Measurements from ENCODE around the gene NAA50.

DNA sequence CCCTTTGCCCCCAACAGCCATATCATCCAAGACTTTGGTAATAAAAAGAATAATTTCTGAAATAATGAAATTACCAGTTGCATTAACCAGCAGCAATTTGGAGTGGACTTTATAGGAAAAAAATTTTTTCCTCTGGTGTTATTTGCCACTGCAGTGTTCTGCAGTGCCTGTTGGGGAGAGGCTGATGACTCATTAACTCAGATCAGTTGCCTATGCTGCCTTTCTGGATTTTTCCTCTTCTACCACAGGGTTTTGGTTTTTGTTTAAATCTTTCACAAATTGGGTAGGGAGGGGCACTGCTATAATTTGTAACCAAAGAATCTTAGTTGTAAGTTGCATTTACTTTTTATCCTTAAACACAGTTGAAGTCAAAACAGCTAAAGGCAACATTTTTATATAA, 23.5 kb upstream of the NAA50 start:
- TF ChIP-seq, protein P1, sequence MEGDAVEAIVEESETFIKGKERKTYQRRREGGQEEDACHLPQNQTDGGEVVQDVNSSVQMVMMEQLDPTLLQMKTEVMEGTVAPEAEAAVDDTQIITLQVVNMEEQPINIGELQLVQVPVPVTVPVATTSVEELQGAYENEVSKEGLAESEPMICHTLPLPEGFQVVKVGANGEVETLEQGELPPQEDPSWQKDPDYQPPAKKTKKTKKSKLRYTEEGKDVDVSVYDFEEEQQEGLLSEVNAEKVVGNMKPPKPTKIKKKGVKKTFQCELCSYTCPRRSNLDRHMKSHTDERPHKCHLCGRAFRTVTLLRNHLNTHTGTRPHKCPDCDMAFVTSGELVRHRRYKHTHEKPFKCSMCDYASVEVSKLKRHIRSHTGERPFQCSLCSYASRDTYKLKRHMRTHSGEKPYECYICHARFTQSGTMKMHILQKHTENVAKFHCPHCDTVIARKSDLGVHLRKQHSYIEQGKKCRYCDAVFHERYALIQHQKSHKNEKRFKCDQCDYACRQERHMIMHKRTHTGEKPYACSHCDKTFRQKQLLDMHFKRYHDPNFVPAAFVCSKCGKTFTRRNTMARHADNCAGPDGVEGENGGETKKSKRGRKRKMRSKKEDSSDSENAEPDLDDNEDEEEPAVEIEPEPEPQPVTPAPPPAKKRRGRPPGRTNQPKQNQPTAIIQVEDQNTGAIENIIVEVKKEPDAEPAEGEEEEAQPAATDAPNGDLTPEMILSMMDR (IDR thresholded peaks at IDR 0.05), result no peak
- TF ChIP-seq EZH2 (IDR thresholded peaks at IDR 0.05) (no peak), EZH2phosphoT487 (IDR thresholded peaks at IDR 0.05) (no peak)
